H1 (cell line): ENCODE data around the gene OGFOD3. TPM values are rescaled to one million over a fixed set of nuclear protein-coding genes. Genes with fewer than 3 reads are reported as not detected.

Experiments
- CTCF ChIA-PET: fragments of 300-600 bp; sonication (Branson Sonifier 250); formaldehyde crosslinking; loops from one replicate; lab custom pipeline; 2021; ENCODE audit not compliant: partially characterized antibody; lab: Charles Lee
- POLR2A ChIA-PET: fragments of 300-600 bp; sonication (Branson Sonifier 250); formaldehyde crosslinking; loops from one replicate; lab custom pipeline; 2021; ENCODE audit warnings: inconsistent platforms; ENCODE audit not compliant: partially characterized antibody; lab: Charles Lee
- DNase-seq, 2 experiments: peaks; one replicate each; pipeline versions ENCODE4 v3.0.0 to v3.0.0-alpha.2; 2010 to 2022; ENCODE audit warnings: low spot score in 2 of 2, low read depth in 1 of 2, mixed read lengths in 1 of 2
- FAIRE-seq: peaks from 2 replicates; lab custom pipeline; 2011; peaks lifted over from hg19 to GRCh38; lab: Jason Lieb, UNC
- H2AFZ ChIP-seq: 2 replicates; pipeline ENCODE4 v1.8.1; 2012; ENCODE audit warnings: low read length, inconsistent platforms
- H2AK5ac ChIP-seq: 2 replicates; pipeline ENCODE4 v1.6.1; 2013; ENCODE audit warnings: low read depth, low read length
- H2BK120ac ChIP-seq: replicated peaks from 2 replicates; pipeline ENCODE3; 2013; ENCODE audit warnings: low read depth, low read length, inconsistent platforms
- H2BK12ac ChIP-seq: 2 replicates; pipeline ENCODE4 v1.6.1; 2013; ENCODE audit warnings: low read depth, low read length
- H2BK15ac ChIP-seq: 2 replicates; pipeline ENCODE4 v1.6.1; 2013; ENCODE audit warnings: low read length
- H2BK20ac ChIP-seq: 2 replicates; pipeline ENCODE4 v1.6.1; 2013; ENCODE audit warnings: low read length
- H2BK5ac ChIP-seq: 2 replicates; pipeline ENCODE4 v1.6.1; 2013; ENCODE audit warnings: low read depth, low read length
- H3K14ac ChIP-seq: 2 replicates; pipeline ENCODE4 v1.6.1; 2013; ENCODE audit warnings: inconsistent platforms; ENCODE audit not compliant: insufficient read length
- H3K18ac ChIP-seq: 2 replicates; pipeline ENCODE4 v1.6.1; 2013; ENCODE audit warnings: low read length; ENCODE audit errors: extremely low read depth
- H3K23ac ChIP-seq: 2 replicates; pipeline ENCODE4 v1.6.1; 2013; ENCODE audit warnings: inconsistent platforms; ENCODE audit not compliant: insufficient read length
- H3K23me2 ChIP-seq: 2 replicates; pipeline ENCODE4 v1.6.1; 2013; ENCODE audit warnings: low read depth, low read length
- H3K27ac ChIP-seq: 2 replicates; pipeline ENCODE4 v1.6.1; 2011; ENCODE audit warnings: low read depth, low read length, inconsistent platforms
- H3K27me3 ChIP-seq, 4 experiments: replicated peaks in 1 of 4; 1 replicate in 1 of 4; 2 replicates in 3 of 4; pipeline versions ENCODE4 v1.6.1 to v1.8.1; 2011 to 2013; ENCODE audit warnings: low read length in 3 of 4, mild to moderate bottlenecking in 3 of 4, inconsistent platforms in 2 of 4, mixed read lengths in 2 of 4, moderate library complexity in 1 of 4; ENCODE audit not compliant: control insufficient read depth in 3 of 4, insufficient read depth in 3 of 4; ENCODE audit errors: extremely low read depth in 1 of 4
- H3K36me3 ChIP-seq, 4 experiments: 2 replicates each; pipeline versions ENCODE4 v1.6.1 to v1.8.1; 2011 to 2013; ENCODE audit warnings: mild to moderate bottlenecking in 4 of 4, low read length in 3 of 4, moderate library complexity in 2 of 4, control low read depth in 1 of 4, inconsistent platforms in 1 of 4; ENCODE audit not compliant: insufficient read depth in 4 of 4, control insufficient read depth in 2 of 4
- H3K4ac ChIP-seq: replicated peaks from 2 replicates; pipeline ENCODE3; 2013; ENCODE audit warnings: low read length, low read depth, mixed read lengths, inconsistent platforms; ENCODE audit not compliant: insufficient read length
- H3K4me1 ChIP-seq, 4 experiments: replicated peaks in 1 of 4; 1 replicate in 1 of 4; 2 replicates in 3 of 4; pipeline versions ENCODE4 v1.6.1 to v1.8.1; 2011 to 2013; ENCODE audit warnings: low read length in 3 of 4, inconsistent platforms in 2 of 4, mixed read lengths in 1 of 4; ENCODE audit not compliant: insufficient read depth in 4 of 4, control insufficient read depth in 3 of 4
- H3K4me2 ChIP-seq, 2 experiments: 2 replicates each; pipeline versions ENCODE4 v1.6.1 to v1.8.1; 2011 to 2013; ENCODE audit warnings: low read depth in 2 of 2, low read length in 2 of 2, control low read depth in 1 of 2, inconsistent platforms in 1 of 2, mild to moderate bottlenecking in 1 of 2; ENCODE audit not compliant: insufficient read depth in 1 of 2
- H3K4me3 ChIP-seq, 4 experiments: fragments of 200-600, 300-600 bp in 1 of 4; sonication (generic), shearing (Covaris generic), sonication (Bioruptor Twin) in 1 of 4; 2 replicates each; pipeline versions ENCODE4 v1.5.1 to v1.8.1; 2011 to 2016; ENCODE audit warnings: low read length in 4 of 4, low read depth in 3 of 4, control low read depth in 2 of 4, inconsistent platforms in 2 of 4, mild to moderate bottlenecking in 2 of 4, mixed read lengths in 1 of 4, moderate library complexity in 1 of 4; ENCODE audit not compliant: insufficient read depth in 2 of 4; ENCODE audit errors: extremely low read depth in 1 of 4
- H3K56ac ChIP-seq: replicated peaks from 2 replicates; pipeline ENCODE3; 2013; ENCODE audit warnings: low read depth, mild to moderate bottlenecking, mixed read lengths, low read length, inconsistent platforms; ENCODE audit not compliant: insufficient read length
- H3K79me1 ChIP-seq: 2 replicates; pipeline ENCODE4 v1.6.1; 2013; ENCODE audit warnings: low read depth, low read length, control low read depth
- H3K79me2 ChIP-seq, 2 experiments: 2 replicates each; pipeline versions ENCODE4 v1.6.1 to v1.8.1; 2012 to 2013; ENCODE audit warnings: low read length in 2 of 2, mild to moderate bottlenecking in 2 of 2, inconsistent platforms in 1 of 2; ENCODE audit not compliant: insufficient read depth in 2 of 2, control insufficient read depth in 1 of 2
- H3K9ac ChIP-seq, 4 experiments: replicated peaks in 1 of 4; 1 replicate in 1 of 4; 2 replicates in 3 of 4; pipeline versions ENCODE4 v1.6.1 to v1.8.1; 2011 to 2013; ENCODE audit warnings: low read depth in 3 of 4, low read length in 3 of 4, control low read depth in 2 of 4, mild to moderate bottlenecking in 2 of 4, moderate library complexity in 2 of 4, inconsistent platforms in 1 of 4; ENCODE audit errors: extremely low read depth in 1 of 4
- H3K9me3 ChIP-seq, 2 experiments: 2 replicates each; pipeline versions ENCODE4 v1.6.1 to v1.8.1; 2012 to 2013; ENCODE audit warnings: mild to moderate bottlenecking in 2 of 2, moderate library complexity in 2 of 2, control low read depth in 1 of 2, inconsistent platforms in 1 of 2, low read depth in 1 of 2, low read length in 1 of 2, mixed read lengths in 1 of 2; ENCODE audit not compliant: insufficient read depth in 2 of 2
- H4K20me1 ChIP-seq, 2 experiments: replicated peaks in 1 of 2; 2 replicates each; pipeline versions ENCODE3 to v1.8.1; 2011 to 2013; ENCODE audit warnings: inconsistent platforms in 2 of 2, low read length in 2 of 2, mild to moderate bottlenecking in 1 of 2; ENCODE audit not compliant: insufficient read depth in 2 of 2, control insufficient read depth in 1 of 2
- H4K5ac ChIP-seq: 2 replicates; pipeline ENCODE4 v1.6.1; 2013; ENCODE audit warnings: low read length, low read depth, mixed read lengths, inconsistent platforms; ENCODE audit not compliant: insufficient read length
- H4K8ac ChIP-seq: 2 replicates; pipeline ENCODE4 v1.8.0; 2013; ENCODE audit warnings: mild to moderate bottlenecking, moderate library complexity, low read length, inconsistent platforms; ENCODE audit not compliant: insufficient read depth; ENCODE audit errors: extremely low read depth
- H4K91ac ChIP-seq: replicated peaks from 2 replicates; pipeline ENCODE3; 2013; ENCODE audit warnings: low read length, mixed read lengths, inconsistent platforms; ENCODE audit not compliant: insufficient read length
- ASH2L ChIP-seq: fragments of 200-600, 300-600 bp; sonication (generic); IDR thresholded peaks from one replicate; pipeline ENCODE4 v1.7.1; 2017; ENCODE audit warnings: low read length
- BACH1 ChIP-seq: IDR thresholded peaks from 2 replicates; pipeline ENCODE4 v1.6.1; 2012; ENCODE audit warnings: low read length, improper control_type of control experiment
- KDM4A ChIP-seq: IDR thresholded peaks from one replicate; pipeline ENCODE4 v1.7.1; 2012; ENCODE audit warnings: low read depth, mild to moderate bottlenecking, moderate library complexity, low read length, inconsistent platforms; ENCODE audit not compliant: severe bottlenecking
- SP4 ChIP-seq: IDR thresholded peaks from 2 replicates; pipeline ENCODE4 v1.6.1; 2012; ENCODE audit warnings: low read length, inconsistent platforms
- WGBS, 2 experiments: shearing (Covaris generic) in 1 of 2; methylation state at CpG; one replicate each; pipeline versions ENCODE4 v1.1.6 to v1.1.7; 2013 to 2015; ENCODE audit warnings: low lambda C conversion rate in 2 of 2, mixed read lengths in 2 of 2, inconsistent platforms in 1 of 2, low coverage in 1 of 2, missing lambda C conversion rate in 1 of 2; ENCODE audit not compliant: insufficient replicate concordance in 2 of 2, insufficient coverage in 1 of 2, insufficient read length in 1 of 2; ENCODE audit errors: extremely low coverage in 1 of 2, missing lambda C conversion rate in 1 of 2; 5-methylcytosine and 5-hydroxymethylcytosine counted together
- polyA plus RNA-seq, 7 experiments: library from polyadenylated mRNA; depleted of rRNA in 3 of 7; stranded (reverse) in 5 of 7; unstranded in 2 of 7; fragments of >200 nt in 5 of 7; fragments of 200-250 nt in 2 of 7; gene quantifications; 1 replicate in 5 of 7; 2 replicates in 1 of 7; 4 replicates in 1 of 7; pipeline versions ENCODE4 v1.2.1 to v1.2.3, GENCODE V29; 2011 to 2013; ENCODE audit warnings: missing spikeins in 2 of 7, mixed read lengths in 2 of 7
- total RNA-seq: library from RNA; stranded (reverse); fragmentation: NEBNext Ultra II Directional; extraction: Animal tissue kit (Norgen Biotek cat#: 25700); gene quantifications from 2 replicates; pipeline ENCODE4 v1.2.1, GENCODE V29; 2021
- TF ChIP-seq, protein P1 (sequence below): IDR thresholded peaks from 2 replicates; pipeline ENCODE4 v1.6.1; 2011; ENCODE audit warnings: low read depth, mild to moderate bottlenecking, low read length; ENCODE audit not compliant: insufficient read depth
- TF ChIP-seq, protein P2 (sequence below): IDR thresholded peaks from 2 replicates; pipeline ENCODE4 v1.6.1; 2011; ENCODE audit warnings: low read length, improper control_type of control experiment

The OGFOD3 gene
- total and polyA plus RNA-seq, 2 of the 8 experiments (the other 6 are each of a cell fraction or from before 2014, with no cell fraction given): 21.1 to 21.8 TPM

DNA sequence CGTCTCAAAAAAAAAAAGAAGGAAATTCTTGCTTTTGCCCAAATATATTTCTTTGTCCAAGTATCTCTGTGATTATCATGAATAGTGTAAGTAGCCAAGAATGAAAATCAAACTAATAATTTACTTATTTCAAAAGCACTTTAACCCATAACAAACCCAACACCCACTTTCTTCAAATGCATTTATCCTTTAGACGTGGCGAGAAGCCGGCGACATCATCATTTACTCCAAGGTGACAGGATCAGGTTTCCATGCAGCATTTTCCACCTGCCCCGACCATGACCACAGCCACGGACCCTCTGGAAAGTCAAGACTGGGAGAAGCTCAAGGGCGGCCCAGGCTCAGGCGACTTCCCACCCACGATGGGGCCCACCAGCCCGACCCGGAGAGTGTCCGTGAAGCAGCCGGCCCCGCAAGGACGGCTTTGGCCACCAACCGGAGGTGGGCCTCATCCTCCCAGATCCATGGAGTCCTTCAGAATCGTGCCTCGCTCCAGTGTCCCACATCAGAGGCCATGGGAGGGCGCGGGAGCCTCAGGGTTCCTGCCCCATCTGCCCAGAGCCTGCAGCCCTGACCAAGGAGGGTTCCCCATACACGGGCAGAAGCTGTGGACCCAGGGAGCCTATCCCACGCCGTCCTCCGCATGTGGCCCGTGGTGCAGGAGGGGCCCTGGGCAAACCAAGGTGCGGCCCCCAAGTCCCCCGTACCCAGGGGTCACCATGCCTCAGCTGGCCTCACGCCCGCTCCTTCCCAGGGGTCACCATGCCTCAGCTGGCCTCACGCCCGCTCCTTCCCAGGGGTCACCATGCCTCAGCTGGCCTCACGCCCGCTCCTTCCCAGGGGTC, 28.1 kb downstream of the OGFOD3 start:
- Histone ChIP-seq H2BK120ac (no peak overlapping the region), H4K91ac (no peak overlapping the region), H3K23me2 (no peaks in the 10 kb centered on the region), H2BK15ac (no peak overlapping the region), H3K4ac (no peak overlapping the region), H3K4me1 (peaks cover 0 to 7% (median under 1%) of the 10 kb centered on the region in 4 experiments; a peak in 2 of 7 replicates), H3K9ac (no peak overlapping the region), H3K9me3 (no peaks in the 10 kb centered on the region), H3K23ac (no peak overlapping the region), H2BK20ac (no peak overlapping the region), H2AK5ac (no peak overlapping the region), H2AFZ (no peak overlapping the region), H4K5ac (no peak overlapping the region), H4K8ac (no peak overlapping the region), H3K36me3 (0 out of 8 replicates have a peak, but pooled peaks cover 0 to 2% (median 0%) of the 10 kb centered on the region in 4 experiments), H4K20me1 (no peaks in the 10 kb centered on the region), H3K56ac (no peak overlapping the region), H2BK5ac (no peak overlapping the region), H3K4me2 (no peak overlapping the region), H3K27ac (no peak overlapping the region), H3K4me3 (no peak overlapping the region), H3K79me1 (no peaks in the 10 kb centered on the region), H3K18ac (no peak overlapping the region), H3K79me2 (no peaks in the 10 kb centered on the region), H2BK12ac (no peak overlapping the region), H3K14ac (no peak overlapping the region), H3K27me3 (no peaks in the 10 kb centered on the region)
- DNase-seq: no peak
- 89% methylated on average over 31 of the region's 34 CpGs; no CpG with 5 or more reads in 1 of the 2 experiments for whole genome bisulfite sequencing, 2 experiments
- ChIA-PET CTCF (interaction anchor here (0.9 to 1.6 kb wide), 5 partner anchors 12 to 34 kb away, joined by 3 to 5 read pairs (median 3); no protein-coding TSS in a partner anchor), POLR2A (no interaction called here)
- FAIRE-seq: no peak
- TF ChIP-seq BACH1 (no peak), KDM4A (no peak), ASH2L (no peak), SP4 (no peak)
- TF ChIP-seq, protein P1, sequence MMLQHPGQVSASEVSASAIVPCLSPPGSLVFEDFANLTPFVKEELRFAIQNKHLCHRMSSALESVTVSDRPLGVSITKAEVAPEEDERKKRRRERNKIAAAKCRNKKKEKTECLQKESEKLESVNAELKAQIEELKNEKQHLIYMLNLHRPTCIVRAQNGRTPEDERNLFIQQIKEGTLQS: no peak
- TF ChIP-seq, protein P2, sequence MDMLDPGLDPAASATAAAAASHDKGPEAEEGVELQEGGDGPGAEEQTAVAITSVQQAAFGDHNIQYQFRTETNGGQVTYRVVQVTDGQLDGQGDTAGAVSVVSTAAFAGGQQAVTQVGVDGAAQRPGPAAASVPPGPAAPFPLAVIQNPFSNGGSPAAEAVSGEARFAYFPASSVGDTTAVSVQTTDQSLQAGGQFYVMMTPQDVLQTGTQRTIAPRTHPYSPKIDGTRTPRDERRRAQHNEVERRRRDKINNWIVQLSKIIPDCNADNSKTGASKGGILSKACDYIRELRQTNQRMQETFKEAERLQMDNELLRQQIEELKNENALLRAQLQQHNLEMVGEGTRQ: no peak
